GM23338 (cell line): ENCODE measurements around the gene NFS1. TPM values are rescaled to one million over a fixed set of nuclear protein-coding genes. Genes with fewer than 3 reads are reported as not detected.
"Not testable (repeated sequence)": the region's sequence is repeated elsewhere in the genome, so short reads cannot be mapped to it uniquely, and the experiment has no call there.

Source experiments
- ATAC-seq: fragments of 200-7000 bp; cut with Tn5 transposase; 3 replicates; pipeline ENCODE4 v1.9.1; 2020
- DNase-seq: peaks from one replicate; pipeline ENCODE4 v3.0.0-alpha.2; 2015; ENCODE audit warnings: low spot score
- H2AFZ ChIP-seq: fragments of 200-600 bp; sonication (generic); 2 replicates; pipeline ENCODE4 v1.8.0; 2016; ENCODE audit warnings: antibody characterized with exemption, mild to moderate bottlenecking, moderate library complexity
- H3F3A ChIP-seq: fragments of 200-600 bp; sonication (generic); replicated peaks from 2 replicates; pipeline ENCODE4 v1.8.0; 2017; ENCODE audit warnings: antibody characterized with exemption, mixed run types, low read depth
- H3K27ac ChIP-seq: fragments of 200-600 bp; sonication (generic); 2 replicates; pipeline ENCODE4 v1.6.1; 2016; ENCODE audit warnings: low read depth
- H3K27me3 ChIP-seq: fragments of 200-600 bp; sonication (generic); 2 replicates; pipeline ENCODE4 v1.8.0; 2016; ENCODE audit warnings: mild to moderate bottlenecking, mixed run types, moderate library complexity; ENCODE audit not compliant: insufficient read depth
- H3K36me3 ChIP-seq: fragments of 200-600 bp; sonication (generic); 2 replicates; pipeline ENCODE4 v1.8.0; 2016; ENCODE audit warnings: mild to moderate bottlenecking; ENCODE audit not compliant: insufficient read depth
- H3K4me1 ChIP-seq: fragments of 200-600 bp; sonication (generic); 2 replicates; pipeline ENCODE4 v1.8.0; 2016; ENCODE audit warnings: mild to moderate bottlenecking, moderate library complexity; ENCODE audit not compliant: insufficient read depth
- H3K4me2 ChIP-seq: fragments of 200-600 bp; sonication (generic); 2 replicates; pipeline ENCODE4 v1.7.1; 2017; ENCODE audit warnings: mixed run types
- H3K4me3 ChIP-seq: fragments of 200-600 bp; sonication (generic); 2 replicates; pipeline ENCODE4 v1.6.1; 2016; ENCODE audit warnings: mixed run types
- H3K79me2 ChIP-seq: fragments of 200-600 bp; sonication (generic); replicated peaks from 2 replicates; pipeline ENCODE4 v1.8.0; 2017; ENCODE audit warnings: mild to moderate bottlenecking; ENCODE audit not compliant: insufficient read depth
- H3K9me2 ChIP-seq: fragments of 200-600 bp; sonication (generic); 2 replicates; pipeline ENCODE4 v1.8.0; 2017; ENCODE audit not compliant: insufficient read depth
- H4K20me1 ChIP-seq: fragments of 200-600 bp; sonication (generic); replicated peaks from 2 replicates; pipeline ENCODE4 v1.8.0; 2017; ENCODE audit warnings: mild to moderate bottlenecking; ENCODE audit not compliant: insufficient read depth
- H3K27ac Mint-ChIP-seq: 2 replicates; pipeline ENCODE4 v1.8.0; 2020; ENCODE audit warnings: inconsistent platforms, mild to moderate bottlenecking, moderate library complexity, mixed read lengths
- H3K27me3 Mint-ChIP-seq: 3 replicates; pipeline ENCODE4 v1.8.0; 2022; ENCODE audit warnings: low read depth, mild to moderate bottlenecking, moderate library complexity, mixed read lengths, inconsistent platforms; ENCODE audit not compliant: insufficient read depth, poor library complexity
- H3K36me3 Mint-ChIP-seq: 3 replicates; pipeline ENCODE4 v1.8.0; 2021; ENCODE audit warnings: low read depth, mild to moderate bottlenecking, inconsistent platforms, moderate library complexity, mixed read lengths
- H3K4me1 Mint-ChIP-seq: 3 replicates; pipeline ENCODE4 v1.8.0; 2020; ENCODE audit warnings: mild to moderate bottlenecking, inconsistent platforms, mixed read lengths
- H3K4me3 Mint-ChIP-seq: 3 replicates; pipeline ENCODE4 v1.8.0; 2021; ENCODE audit warnings: moderate library complexity, mild to moderate bottlenecking, inconsistent platforms, mixed read lengths
- H3K9me3 Mint-ChIP-seq: 3 replicates; pipeline ENCODE4 v1.8.0; 2020; ENCODE audit warnings: moderate library complexity, mild to moderate bottlenecking, inconsistent platforms, mixed read lengths
- CTCF ChIP-seq, 2 experiments: fragments of 200-600 bp in 1 of 2; sonication (generic) in 1 of 2; conservative IDR thresholded peaks; 2 replicates each; pipeline versions ENCODE4 v1.5.1 to v1.6.1; 2016 to 2017; ENCODE audit warnings: antibody characterized with exemption in 2 of 2, low read depth in 2 of 2, mild to moderate bottlenecking in 2 of 2, moderate library complexity in 1 of 2
- ETS1 ChIP-seq: IDR thresholded peaks from 2 replicates; pipeline ENCODE4 v1.6.1; 2016; ENCODE audit warnings: antibody characterized with exemption
- JUNB ChIP-seq: IDR thresholded peaks from one replicate; pipeline ENCODE4 v1.6.1; 2016; ENCODE audit warnings: antibody characterized with exemption; ENCODE audit not compliant: unreplicated experiment
- STAT1 ChIP-seq: IDR thresholded peaks from one replicate; pipeline ENCODE4 v1.6.1; 2016; ENCODE audit warnings: antibody characterized with exemption; ENCODE audit not compliant: unreplicated experiment
- ZNF462 ChIP-seq: fragments of 250-450 bp; sonication (Bioruptor Pico); IDR thresholded peaks from 2 replicates; pipeline ENCODE4 v1.5.0; 2020; ENCODE audit warnings: mild to moderate bottlenecking, moderate library complexity
- polyA plus RNA-seq: library from polyadenylated mRNA; unstranded; fragments of >200 nt; fragmentation: Nextera tagmentation; extraction: Ambion mirVana; gene quantifications from 2 replicates; pipeline ENCODE4 v1.2.1, GENCODE V29; 2016
- total RNA-seq: library from RNA; depleted of rRNA; stranded (reverse); fragments of >200 nt; shearing (Covaris generic); gene quantifications from 2 replicates; pipeline ENCODE4 v1.2.3, GENCODE V29; 2014

Gene NFS1
- total and polyA plus RNA-seq, 2 experiments from 2014 or later = 22.8 to 35.7 TPM

- not testable (repeated sequence) for H3K4me1 Mint-ChIP-seq, H3K27me3 Mint-ChIP-seq, H4K20me1 ChIP-seq, H3K4me2 ChIP-seq, H3F3A ChIP-seq, H3K27ac ChIP-seq, H3K4me1 ChIP-seq, ATAC-seq, H3K27me3 ChIP-seq, H3K9me2 ChIP-seq, H3K4me3 Mint-ChIP-seq, H2AFZ ChIP-seq, H3K79me2 ChIP-seq, H3K27ac Mint-ChIP-seq, H3K4me3 ChIP-seq
- peak; percentile 60 for DNase-seq
- peak; percentile 47 to 76 for TF ChIP-seq CTCF (conservative IDR thresholded peaks at IDR 0.05; ENCODE audit: low read depth in 2 of 2)
- peaks cover 39% of the 10 kb centered on the region for H3K36me3 Mint-ChIP-seq
- H3K9me3 Mint-ChIP-seq = peaks cover 16% of the 10 kb centered on the region
- peaks cover 12% of the 10 kb centered on the region; the same call in 1 of the 2 replicates for H3K36me3 ChIP-seq
Observed at GRCh38 chr20:35686872-35687271, 12.3 kb downstream of the NFS1 start.

GRCh38 chr20:35685368-35685767 lies 13.8 kb downstream of the NFS1 start:
- not testable (repeated sequence) for H3K9me2 ChIP-seq, H3K4me2 ChIP-seq, H3K79me2 ChIP-seq, H3K4me3 ChIP-seq, H3K27me3 Mint-ChIP-seq, H2AFZ ChIP-seq, ATAC-seq, H3K4me3 Mint-ChIP-seq, H3F3A ChIP-seq, H3K4me1 ChIP-seq, H3K27me3 ChIP-seq, H3K4me1 Mint-ChIP-seq, H3K27ac ChIP-seq, H3K27ac Mint-ChIP-seq, DNase-seq, H4K20me1 ChIP-seq
- H3K36me3 ChIP-seq = peaks cover 12% of the 10 kb centered on the region; the same call in 1 of the 2 replicates
- H3K36me3 Mint-ChIP-seq = peaks cover 35% of the 10 kb centered on the region
- peaks cover 16% of the 10 kb centered on the region for H3K9me3 Mint-ChIP-seq

GRCh38 chr20:35681960-35682359 lies 17.2 kb downstream of the NFS1 start:
- Histone ChIP-seq H3K79me2 (no peaks in the 10 kb centered on the region), H3K4me3 (no peak overlapping the region), H3K4me2 (no peak overlapping the region), H2AFZ (no peak overlapping the region), H3K9me2 (no peaks in the 10 kb centered on the region), H3K27ac (no peak overlapping the region), H3K4me1 (no peaks in the 10 kb centered on the region), H3K27me3 (no peaks in the 10 kb centered on the region), H4K20me1 (no peaks in the 10 kb centered on the region), H3K36me3 (no peaks in the 10 kb centered on the region), H3F3A (0 out of 2 replicates have a peak, but pooled peaks cover 3% of the 10 kb centered on the region)
- DNase-seq (no peak), ATAC-seq (no peak)
- peaks cover 2% of the 10 kb centered on the region for H3K27me3 Mint-ChIP-seq
- no peaks in the 10 kb centered on the region for H3K9me3 Mint-ChIP-seq
- H3K4me1 Mint-ChIP-seq = peaks cover 9% of the 10 kb centered on the region; the same call in 2 of the 3 replicates
- H3K36me3 Mint-ChIP-seq = peaks cover 6% of the 10 kb centered on the region; the same call in 2 of the 3 replicates
- no peak overlapping the region for H3K27ac Mint-ChIP-seq
- no peak overlapping the region for H3K4me3 Mint-ChIP-seq
- TF ChIP-seq ETS1 = no peak
- TF ChIP-seq ZNF462 = no peak
- TF ChIP-seq STAT1 = no peak
- TF ChIP-seq CTCF (conservative IDR thresholded peaks at IDR 0.05; ENCODE audit: low read depth in 2 of 2) = no peak
- TF ChIP-seq JUNB = no peak
